ENCODE results near the gene LENG8.
"Not testable (repeated sequence)": the region's sequence is repeated elsewhere in the genome, so short reads cannot be mapped to it uniquely, and the experiment has no call there.

The LENG8 gene

GRCh38 chr19:54463531-54464043 lies 14.6 kb downstream of the LENG8 start, which contains the start of gene LENG9:
Gene LENG9 (minus strand): TSS chr19:54463778. CDS start chr19:54463526, 252 bp downstream.
- Histone ChIP-seq H3K27me3 (no peaks in the 10 kb centered on the region), H3K4me3 (peak within 1 kb of the TSS; percentile 62 to 78 (median 71)), H3K36me3 (peaks cover 33 to 38% (median 36%) of the 10 kb centered on the region in 11 experiments), H3K9me3 (replicated peaks in 1 of 11) (no peaks in the 10 kb centered on the region), H3K4me1 (peaks cover 48 to 77% (median 66%) of the 10 kb centered on the region in 10 experiments), H3K27ac (peak within 1 kb of the TSS; percentile 96 to 100 (median 97)), H3K4me2 (peak within 1 kb of the TSS; percentile 94 to 100 (median 99)), H3K9ac (peak within 1 kb of the TSS; percentile 90 to 98 (median 95)), H4K20me1 (peaks cover 36 to 44% (median 39%) of the 10 kb centered on the region in 11 experiments)
- no peak for TF ChIP-seq Cebpa-rat (IDR thresholded peaks at IDR 0.05)

DNA sequence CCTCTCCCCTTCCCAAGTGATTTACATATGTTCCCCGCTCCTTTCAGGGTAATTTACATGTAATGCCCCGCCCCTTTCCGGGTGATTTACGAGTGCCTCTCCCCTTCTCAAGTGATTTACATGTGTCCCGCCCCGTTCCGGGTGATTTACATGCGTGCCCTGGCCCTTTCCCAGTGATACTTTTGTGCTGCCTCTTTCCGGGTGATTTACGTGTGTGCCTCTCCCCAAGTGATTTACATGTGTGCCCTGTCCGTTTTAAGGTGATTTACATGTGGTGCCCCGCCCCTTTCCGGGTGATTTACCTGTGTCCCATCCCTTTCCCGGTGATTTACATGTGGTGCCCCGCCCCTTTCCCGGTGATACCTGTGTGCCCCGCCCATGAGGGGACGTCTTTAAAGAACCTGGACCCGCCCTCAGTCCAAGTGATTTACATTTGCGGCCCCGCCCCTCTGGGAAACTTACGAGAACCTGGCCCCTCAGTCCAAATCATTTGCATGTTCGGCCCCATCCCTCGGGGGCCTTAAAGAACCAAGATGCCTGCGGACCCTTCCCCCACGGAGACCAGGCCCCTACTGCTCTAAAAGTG lies 15.1 kb downstream of the LENG8 start:
- H3K4me1 ChIP-seq, result peaks cover 48 to 77% (median 67%) of the 10 kb centered on the region in 10 experiments
- peak overlapping the region; percentile 74 to 100 (median 97) for H3K27ac ChIP-seq
- peak overlapping the region; percentile 58 to 78 (median 71) for H3K4me3 ChIP-seq
- H3K9me3 ChIP-seq (replicated peaks in 1 of 11), result no peaks in the 10 kb centered on the region
- H3K27me3 ChIP-seq, result no peaks in the 10 kb centered on the region
- peak overlapping the region; percentile 76 to 100 (median 98) for H3K4me2 ChIP-seq
- H3K36me3 ChIP-seq, result peaks cover 28 to 33% (median 31%) of the 10 kb centered on the region in 11 experiments
- H3K9ac ChIP-seq, result peak overlapping the region; percentile 62 to 97 (median 95); a peak in 21 of 22 replicates
- TF ChIP-seq Cebpa-rat (IDR thresholded peaks at IDR 0.05), result no peak
- H4K20me1 ChIP-seq, result peaks cover 31 to 39% (median 34%) of the 10 kb centered on the region in 11 experiments

- peak overlapping the region; percentile 74 to 100 (median 97) for H3K27ac ChIP-seq
- H3K9ac ChIP-seq, result peak overlapping the region; percentile 62 to 97 (median 95); a peak in 21 of 22 replicates
- peaks cover 21 to 26% (median 24%) of the 10 kb centered on the region in 11 experiments for H3K36me3 ChIP-seq
These were observed 15.8 kb downstream of the LENG8 start for GRCh38 chr19:54464630-54465425.

GRCh38 chr19:54465426-54466109 lies 16.6 kb downstream of the LENG8 start:
- TF ChIP-seq Cebpa-rat (IDR thresholded peaks at IDR 0.05), result no peak
- Histone ChIP-seq H3K4me3 (no peak overlapping the region), H3K27me3 (peaks cover 0 to 12% (median 0%) of the 10 kb centered on the region in 11 experiments; a peak in 4 of 22 replicates), H4K20me1 (peaks cover 18 to 24% (median 20%) of the 10 kb centered on the region in 11 experiments), H3K4me2 (peak overlapping the region in 8 of 11 experiments; percentile 25 to 99 (median 92); a peak in 13 of 22 replicates), H3K9ac (no peak overlapping the region), H3K36me3 (peaks cover 15 to 20% (median 19%) of the 10 kb centered on the region in 11 experiments), H3K9me3 (replicated peaks in 1 of 11) (no peaks in the 10 kb centered on the region), H3K27ac (peak overlapping the region in 1 of 11 experiments; percentile 100; a peak in 1 of 22 replicates), H3K4me1 (peaks cover 49 to 79% (median 68%) of the 10 kb centered on the region in 10 experiments)

More at GRCh38 chr19:54464630-54465425, 15.8 kb downstream of the LENG8 start:
- peak overlapping the region; percentile 76 to 100 (median 98) for H3K4me2 ChIP-seq
- TF ChIP-seq Cebpa-rat (IDR thresholded peaks at IDR 0.05), result no peak
- H3K9me3 ChIP-seq (replicated peaks in 1 of 11), result no peaks in the 10 kb centered on the region
- H3K4me1 ChIP-seq, result peaks cover 48 to 77% (median 67%) of the 10 kb centered on the region in 10 experiments
- peaks cover 24 to 32% (median 27%) of the 10 kb centered on the region in 11 experiments for H4K20me1 ChIP-seq
- H3K27me3 ChIP-seq, result 0 out of 22 replicates have a peak, but pooled peaks cover 0 to 5% (median 0%) of the 10 kb centered on the region in 11 experiments
- peak overlapping the region; percentile 58 to 78 (median 71) for H3K4me3 ChIP-seq

GRCh38 chr19:54466110-54466480 lies 17.1 kb downstream of the LENG8 start:
- H3K9ac ChIP-seq; H3K4me3 ChIP-seq; H3K9me3 ChIP-seq (replicated peaks in 1 of 11); H3K27ac ChIP-seq: not testable (repeated sequence)
- peaks cover 0 to 17% (median 0%) of the 10 kb centered on the region in 11 experiments; a peak in 5 of 22 replicates for H3K27me3 ChIP-seq
- peak overlapping the region in 5 of 11 experiments; percentile 25 to 91 (median 53); a peak in 8 of 22 replicates for H3K4me2 ChIP-seq
- H4K20me1 ChIP-seq, result peaks cover 13 to 19% (median 15%) of the 10 kb centered on the region in 11 experiments
- H3K4me1 ChIP-seq, result peaks cover 49 to 79% (median 68%) of the 10 kb centered on the region in 10 experiments
- peaks cover 11 to 15% (median 13%) of the 10 kb centered on the region in 11 experiments for H3K36me3 ChIP-seq

DNA sequence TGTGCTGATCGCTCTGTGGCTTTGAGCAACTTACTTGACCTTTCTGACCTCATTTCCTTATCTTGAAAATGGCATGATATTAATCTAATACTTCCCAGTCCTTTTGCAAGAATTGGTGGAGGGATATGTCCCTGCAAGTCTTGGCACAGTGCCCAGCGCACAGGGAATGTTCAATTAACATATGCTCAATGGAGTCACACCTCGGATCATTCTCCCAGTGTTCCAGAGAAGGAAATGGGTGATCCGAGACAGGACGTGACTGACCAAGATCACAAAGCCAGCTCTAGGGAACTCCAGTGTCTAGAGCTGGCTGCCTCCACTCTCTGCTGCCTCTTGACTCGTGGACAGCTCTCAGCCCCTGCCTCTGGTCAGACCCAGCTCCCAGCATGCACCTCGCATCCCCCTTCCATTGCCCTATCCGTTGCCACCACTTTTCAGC lies 20.5 kb downstream of the LENG8 start:
- Histone ChIP-seq H3K27ac (peak overlapping the region in 4 of 11 experiments; percentile 8 to 95 (median 92); a peak in 1 of 22 replicates), H3K27me3 (peaks cover 0 to 26% (median 0%) of the 10 kb centered on the region in 11 experiments; a peak in 6 of 22 replicates), H4K20me1 (no peaks in the 10 kb centered on the region), H3K36me3 (no peaks in the 10 kb centered on the region), H3K4me1 (peaks cover 51 to 76% (median 64%) of the 10 kb centered on the region in 10 experiments), H3K9ac (peak overlapping the region in 3 of 11 experiments; percentile 86 to 90 (median 87); a peak in 5 of 22 replicates), H3K4me3 (no peak overlapping the region), H3K4me2 (peak overlapping the region; percentile 93 to 100 (median 100)), H3K9me3 (replicated peaks in 1 of 11) (no peaks in the 10 kb centered on the region)
- no peak for TF ChIP-seq Cebpa-rat (IDR thresholded peaks at IDR 0.05)

- peak overlapping the region in 10 of 11 experiments; percentile 65 to 90 (median 78); a peak in 18 of 22 replicates for H3K9ac ChIP-seq
- H3K9me3 ChIP-seq (replicated peaks in 1 of 11), result no peaks in the 10 kb centered on the region
- no peaks in the 10 kb centered on the region for H3K36me3 ChIP-seq
- peaks cover 48 to 69% (median 59%) of the 10 kb centered on the region in 10 experiments for H3K4me1 ChIP-seq
- peaks cover 0 to 29% (median 0%) of the 10 kb centered on the region in 11 experiments; a peak in 6 of 22 replicates for H3K27me3 ChIP-seq
- TF ChIP-seq Cebpa-rat (IDR thresholded peaks at IDR 0.05), result no peak
- no peaks in the 10 kb centered on the region for H4K20me1 ChIP-seq
- H3K4me3 ChIP-seq, result peak overlapping the region; percentile 61 to 72 (median 61); a peak in 19 of 20 replicates
- H3K4me2 ChIP-seq, result peak overlapping the region; percentile 93 to 100 (median 100)
- H3K27ac ChIP-seq, result peak overlapping the region in 7 of 11 experiments; percentile 59 to 95 (median 85); a peak in 13 of 22 replicates
These were observed 21.4 kb downstream of the LENG8 start for GRCh38 chr19:54470276-54470887.

All from BLaER1 treated with 17β-estradiol and CSF1 and Interleukin-3, amounts not matched to agents 10 nM and 100 nM (cell line).